K562 (cell line): ENCODE results near the gene HCRTR1. TPM values are rescaled to one million over a fixed set of nuclear protein-coding genes. Genes with fewer than 3 reads are reported as not detected.

Experiments
- ATAC-seq: fragments of 200-7000 bp; cut with Tn5 transposase; 3 replicates; pipeline ENCODE4 v1.9.1; 2020; ENCODE audit warnings: moderate library complexity
- BruUV-seq: library from RNA; stranded (reverse); fragments of 400-500 nt; replicated peaks from 2 replicates; lab custom pipeline; 2021; lab: Mats Ljungman, UMichigan
- CTCF ChIA-PET: fragments of 300-600 bp; formaldehyde crosslinking; extraction: SDS; loops from one replicate; lab custom pipeline; 2021; ENCODE audit warnings: low intra/inter-chr PET ratio; lab: Yijun Ruan, JAX
- POLR2A ChIA-PET: fragments of 300-600, 350-650 bp; sonication (Branson Sonifier 250); formaldehyde crosslinking; extraction: SDS; loops from one replicate; lab custom pipeline; 2021; ENCODE audit warnings: antibody characterized with exemption, inconsistent platforms; lab: Yijun Ruan, JAX
- DNase-seq, 4 experiments: peaks; one replicate each; pipeline versions ENCODE4 v3.0.0 to v3.0.0-alpha.2; 2011 to 2018; ENCODE audit warnings: low spot score in 3 of 4, mixed read lengths in 3 of 4; ENCODE audit errors: extremely low read depth in 1 of 4
- FAIRE-seq: peaks from 2 replicates; lab custom pipeline; 2011; peaks lifted over from hg19 to GRCh38; lab: Jason Lieb, UNC
- H2AFZ ChIP-seq: 2 replicates; pipeline ENCODE4 v1.6.0; 2011; ENCODE audit warnings: low read depth, low read length, control low read depth, inconsistent platforms
- H3K27ac ChIP-seq: fragments of 200-600 bp; 3 replicates; pipeline ENCODE4 v1.8.0; 2011; ENCODE audit warnings: low read depth, mild to moderate bottlenecking, control low read depth, inconsistent platforms, low read length, moderate library complexity, mixed read lengths; ENCODE audit errors: extremely low read depth
- H3K27me3 ChIP-seq, 2 experiments: fragments of 300-600 bp in 1 of 2; 2 replicates in 1 of 2; 3 replicates in 1 of 2; pipeline versions ENCODE4 v1.6.0 to v1.8.0; 2011; ENCODE audit warnings: inconsistent platforms in 2 of 2, low read length in 2 of 2, mild to moderate bottlenecking in 1 of 2, mixed read lengths in 1 of 2, moderate library complexity in 1 of 2; ENCODE audit not compliant: control insufficient read depth in 2 of 2, insufficient read depth in 2 of 2
- H3K36me3 ChIP-seq: fragments of 300-600 bp; 3 replicates; pipeline ENCODE4 v1.8.0; 2011; ENCODE audit warnings: mild to moderate bottlenecking, low read length, inconsistent platforms; ENCODE audit not compliant: control insufficient read depth, insufficient read depth
- H3K4me1 ChIP-seq, 2 experiments: fragments of 200-600 bp in 1 of 2; replicated peaks in 1 of 2; 2 replicates in 1 of 2; 3 replicates in 1 of 2; pipeline versions ENCODE4 v1.5.1 to v1.8.0; 2011; ENCODE audit warnings: inconsistent platforms in 2 of 2, low read length in 2 of 2, mild to moderate bottlenecking in 1 of 2, mixed read lengths in 1 of 2, moderate library complexity in 1 of 2; ENCODE audit not compliant: control insufficient read depth in 2 of 2, insufficient read depth in 2 of 2
- H3K4me2 ChIP-seq: 2 replicates; pipeline ENCODE4 v1.6.1; 2011; ENCODE audit warnings: low read length, control low read depth, inconsistent platforms, mixed read lengths; ENCODE audit not compliant: insufficient read depth
- H3K4me3 ChIP-seq: fragments of 200-600 bp; sonication (generic), shearing (Covaris generic); 2 replicates; pipeline ENCODE4 v1.5.1; 2016; ENCODE audit warnings: control low read depth, inconsistent platforms
- H3K79me2 ChIP-seq: fragments of 200-600 bp; 3 replicates; pipeline ENCODE4 v1.8.0; 2011; ENCODE audit warnings: low read length, inconsistent platforms; ENCODE audit not compliant: control insufficient read depth, insufficient read depth
- H3K9ac ChIP-seq, 2 experiments: 2 replicates each; pipeline versions ENCODE4 v1.6.0 to v1.6.1; 2011; ENCODE audit warnings: low read depth in 2 of 2, low read length in 2 of 2, control low read depth in 1 of 2, inconsistent platforms in 1 of 2, mild to moderate bottlenecking in 1 of 2, mixed read lengths in 1 of 2; ENCODE audit not compliant: insufficient read depth in 1 of 2
- H3K9me1 ChIP-seq: one replicate; pipeline ENCODE4 v1.6.0; 2011; ENCODE audit warnings: inconsistent platforms, mild to moderate bottlenecking, low read length, moderate library complexity; ENCODE audit not compliant: control insufficient read depth, insufficient read depth
- H3K9me3 ChIP-seq: replicated peaks from 2 replicates; pipeline ENCODE4 v1.5.1; 2011; ENCODE audit warnings: low read depth, low read length, inconsistent platforms; ENCODE audit not compliant: control insufficient read depth, insufficient read depth
- H4K20me1 ChIP-seq: replicated peaks from 2 replicates; pipeline ENCODE4 v1.6.1; 2011; ENCODE audit warnings: low read length, inconsistent platforms, mixed read lengths; ENCODE audit not compliant: control insufficient read depth, insufficient read depth
- EGR1 ChIP-seq: fragments of 450-650 bp; conservative IDR thresholded peaks from 2 replicates; pipeline ENCODE4 v1.6.1; 2017; ENCODE audit warnings: mild to moderate bottlenecking
- MCM7 ChIP-seq, 2 experiments: fragments of 450-650 bp; IDR thresholded peaks; 2 replicates each; pipeline ENCODE4 v1.6.1; 2016 to 2018
- ZNF134 ChIP-seq: fragments of 250-450 bp; sonication (Bioruptor Pico); conservative IDR thresholded peaks from 2 replicates; pipeline ENCODE4 v1.4.0; 2020
- WGBS: fragments of 100-300 bp; shearing (Covaris generic); methylation state at CpG from one replicate; pipeline ENCODE4 v1.1.6; 2016; ENCODE audit warnings: low coverage, mixed read lengths; ENCODE audit not compliant: insufficient coverage; ENCODE audit errors: missing lambda C conversion rate; 5-methylcytosine and 5-hydroxymethylcytosine counted together
- in situ Hi-C: fragments of 300-500 bp; cut with MboI; formaldehyde crosslinking; loops from 4 replicates; pipeline ENCODE4 v1.15.0; 2018; ENCODE audit warnings: inconsistent platforms, mixed read lengths
- intact Hi-C: fragments of 100-400 bp; cut with micrococcal nuclease; formaldehyde crosslinking; loops from 2 replicates; pipeline ENCODE4 v1.14.2; 2022
- polyA plus RNA-seq, 8 experiments: library from polyadenylated mRNA; depleted of rRNA in 4 of 8; stranded (reverse) in 5 of 8; unstranded in 3 of 8; fragments of >200 nt; fragmentation: Nextera tagmentation in 2 of 8; fragmentation: Illumina TruSeq in 1 of 8; extraction: Ambion mirVana in 2 of 8; extraction: Trizol in 1 of 8; gene quantifications; 2 replicates each; pipeline versions ENCODE4 v1.2.1 to v1.2.3, GENCODE V29; 2011 to 2014; ENCODE audit warnings: inconsistent platforms in 1 of 8, missing spikeins in 1 of 8
- total RNA-seq, 7 experiments: library from RNA; depleted of rRNA in 6 of 7; stranded (reverse); fragments of >200 nt in 6 of 7; fragmentation: Illumina TruSeq in 2 of 7; extraction: Trizol in 2 of 7; gene quantifications; 2 replicates each; pipeline versions ENCODE4 v1.2.1 to v1.2.3, GENCODE V29; 2011 to 2021; ENCODE audit warnings: low replicate concordance in 1 of 7
- TF ChIP-seq, protein P1 (sequence below): fragments of 450-650 bp; formaldehyde crosslinking; IDR thresholded peaks from 2 replicates; pipeline ENCODE4 v1.4.0; 2022; ENCODE audit warnings: missing genetic modification characterization

The HCRTR1 gene
- total and polyA plus RNA-seq, 9 of the 15 experiments (the other 6 are each of a cell fraction or from before 2014, with no cell fraction given): not detected

- no peak for ATAC-seq
- Histone ChIP-seq H3K9me1 (no peaks in the 10 kb centered on the region), H3K27me3 (peaks cover 30 to 76% of the 10 kb centered on the region in 2 experiments), H3K79me2 (no peaks in the 10 kb centered on the region), H3K4me3 (no peak overlapping the region), H3K9ac (no peak overlapping the region), H3K27ac (no peak overlapping the region), H2AFZ (no peak overlapping the region), H3K36me3 (no peaks in the 10 kb centered on the region), H3K9me3 (no peaks in the 10 kb centered on the region), H3K4me1 (peaks cover 0 to 19% of the 10 kb centered on the region in 2 experiments; a peak in 2 of 5 replicates), H4K20me1 (peaks cover 24% of the 10 kb centered on the region), H3K4me2 (no peak overlapping the region)
- ChIA-PET CTCF (no interaction called here), POLR2A (interaction anchor here (0.7 to 1.2 kb wide), 3 partner anchors 15 to 195 kb away, joined by 3 read pairs; no protein-coding TSS in a partner anchor)
- no TSS peak for BruUV-seq
- in situ Hi-C loops: no loop called here
- DNase-seq: no peak
- WGBS: 0% methylated on average over 2 of the region's 2 CpGs
- no peak for FAIRE-seq
- peak; percentile 31; the same call in 1 of the 2 replicates for TF ChIP-seq EGR1
- TF ChIP-seq MCM7 (IDR thresholded peaks at IDR 0.05): 0 out of 4 replicates have a peak, but pooled peaks of 1 of the 2 experiments have one; percentile 25
- TF ChIP-seq, protein P1, sequence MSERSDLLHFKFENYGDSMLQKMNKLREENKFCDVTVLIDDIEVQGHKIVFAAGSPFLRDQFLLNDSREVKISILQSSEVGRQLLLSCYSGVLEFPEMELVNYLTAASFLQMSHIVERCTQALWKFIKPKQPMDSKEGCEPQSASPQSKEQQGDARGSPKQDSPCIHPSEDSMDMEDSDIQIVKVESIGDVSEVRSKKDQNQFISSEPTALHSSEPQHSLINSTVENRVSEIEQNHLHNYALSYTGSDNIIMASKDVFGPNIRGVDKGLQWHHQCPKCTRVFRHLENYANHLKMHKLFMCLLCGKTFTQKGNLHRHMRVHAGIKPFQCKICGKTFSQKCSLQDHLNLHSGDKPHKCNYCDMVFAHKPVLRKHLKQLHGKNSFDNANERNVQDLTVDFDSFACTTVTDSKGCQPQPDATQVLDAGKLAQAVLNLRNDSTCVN (CRISPR knock-in tag): 0 out of 2 replicates have a peak, but pooled peaks have one; percentile 44
- TF ChIP-seq ZNF134 (CRISPR knock-in tag): no peak
- intact Hi-C loops: no loop called here
These were observed 1.6 kb upstream of the HCRTR1 start for GRCh38 chr1:31615939-31616338.
